ENCODE data around the gene GTF2F1. TPM values are rescaled to one million over a fixed set of nuclear protein-coding genes. Genes with fewer than 3 reads are reported as not detected.

GTF2F1 gene
- total and polyA plus RNA-seq, 2 donors (not counting 1 experiment from before 2014, with no cell fraction given): 41.0 to 56.5 TPM

- peaks cover 0 to 3% of the 10 kb centered on the region in 2 donors for H3K4me1 ChIP-seq (ENCODE audit: control insufficient read depth in 2 of 2, insufficient read depth in 2 of 2, low read length in 2 of 2)
- no peak overlapping the region for H2AFZ ChIP-seq (ENCODE audit: insufficient read depth, low read depth, low read length, poor library complexity, severe bottlenecking)
Observed at GRCh38 chr19:6343462-6343861, 49.5 kb downstream of the GTF2F1 start.

More at GRCh38 chr19:6343462-6343861, 49.5 kb downstream of the GTF2F1 start:
- no peaks in the 10 kb centered on the region for H3K36me3 ChIP-seq (replicated peaks in 1 of 2; ENCODE audit: control extremely low read depth in 1 of 2, control insufficient read depth in 1 of 2, extremely low read depth in 1 of 2, insufficient read depth in 2 of 2, low read length in 1 of 2)
- DNase-seq (no peak), ATAC-seq (ENCODE audit: low read depth) (no peak)
- no peaks in the 10 kb centered on the region for H3K27me3 Mint-ChIP-seq
- H3K27me3 ChIP-seq (replicated peaks in 1 of 4; ENCODE audit: control extremely low read depth in 1 of 4, control insufficient read depth in 3 of 4, insufficient read depth in 4 of 4, low read length in 3 of 4): no peaks in the 10 kb centered on the region
- H3K79me2 ChIP-seq (ENCODE audit: control insufficient read depth, insufficient read depth, low read length): no peaks in the 10 kb centered on the region
- no peak overlapping the region for H3K27ac Mint-ChIP-seq
- H3K27ac ChIP-seq (ENCODE audit: low read length in 2 of 2): no peak overlapping the region
- no peak overlapping the region for H3K4me2 ChIP-seq (replicated peaks; ENCODE audit: low read depth, low read length, poor library complexity, severe bottlenecking)
- peaks cover 3% of the 10 kb centered on the region for H3K4me1 Mint-ChIP-seq
- no peak overlapping the region for H3K4me3 ChIP-seq (ENCODE audit: control extremely low read depth in 1 of 5, extremely low read depth in 1 of 5, insufficient read depth in 1 of 5, low read depth in 2 of 5, low read length in 4 of 5)
- intact Hi-C loops (cut with micrococcal nuclease): no loop called here
- H3K9me3 Mint-ChIP-seq (ENCODE audit: insufficient read depth): no peaks in the 10 kb centered on the region
- POLR2A ChIA-PET: no interaction called here
- peaks cover 0 to 3% (median 2%) of the 10 kb centered on the region in 3 donors for H3K9me3 ChIP-seq (ENCODE audit: control extremely low read depth in 1 of 3, control insufficient read depth in 2 of 3, insufficient read depth in 1 of 3, low read length in 2 of 3)
- no peak overlapping the region for H3K4me3 Mint-ChIP-seq
- TF ChIP-seq CTCF (IDR thresholded peaks at IDR 0.05) (no peak), EZH2 (IDR thresholded peaks at IDR 0.05; ENCODE audit: borderline replicate concordance, insufficient read depth, low read depth, low read length, poor library complexity, severe bottlenecking) (no peak)
- WGBS (ENCODE audit: insufficient coverage): 92% methylated on average over 1 of the region's 1 CpG
- CTCF ChIA-PET: no interaction called here
- no peaks in the 10 kb centered on the region for H4K20me1 ChIP-seq (ENCODE audit: control insufficient read depth, insufficient read depth, low read length, poor library complexity, severe bottlenecking)
- H3K9ac ChIP-seq (ENCODE audit: low read length): no peak overlapping the region
